Upper lobe of right lung (tissue), 1 donor: Measurements from ENCODE around the gene PIM1. TPM values are rescaled to one million over a fixed set of nuclear protein-coding genes. Genes with fewer than 3 reads are reported as not detected.
"Not testable (repeated sequence)": the region's sequence is repeated elsewhere in the genome, so short reads cannot be mapped to it uniquely, and the experiment has no call there.

Source experiments
- ATAC-seq: fragments of 200-7000 bp; cut with Tn5 transposase; one replicate; pipeline ENCODE4 v1.9.1; 2020; ENCODE audit warnings: mild to moderate bottlenecking, moderate library complexity
- DNase-seq: peaks from one replicate; pipeline ENCODE4 v3.0.0-alpha.2; 2020
- H3K27ac ChIP-seq: fragments of 200-600 bp; one replicate; pipeline ENCODE4 v1.8.0; 2022
- H3K27me3 ChIP-seq: fragments of 200-600 bp; one replicate; pipeline ENCODE4 v1.8.0; 2022; ENCODE audit warnings: mild to moderate bottlenecking
- H3K36me3 ChIP-seq: fragments of 200-600 bp; one replicate; pipeline ENCODE4 v1.8.0; 2022
- H3K4me1 ChIP-seq: fragments of 200-600 bp; one replicate; pipeline ENCODE4 v1.8.0; 2022
- H3K4me3 ChIP-seq: fragments of 200-600 bp; one replicate; pipeline ENCODE4 v1.8.0; 2022; ENCODE audit warnings: mild to moderate bottlenecking
- H3K9me3 ChIP-seq: fragments of 200-600 bp; one replicate; pipeline ENCODE4 v1.8.0; 2022
- CTCF ChIP-seq: fragments of 200-600 bp; IDR thresholded peaks from one replicate; pipeline ENCODE4 v1.8.0; 2022; ENCODE audit warnings: antibody characterized with exemption
- intact Hi-C: fragments of 100-400 bp; cut with DNase I; formaldehyde crosslinking; loops from one replicate; pipeline ENCODE4 v1.11.0; 2022
- total RNA-seq: library from RNA; stranded (reverse); fragmentation: NEBNext Ultra II Directional; extraction: Animal tissue kit (Norgen Biotek cat#: 25700); gene quantifications from one replicate; pipeline ENCODE4 v1.2.1, GENCODE V29; 2021
- donor health status: DM: no; HTN: yes; CAD: no; lungs with severe emphysema.

Gene PIM1
- total RNA-seq, 1 donor from 2014 or later: 55.3 TPM

GRCh38 chr6:37190159-37190535, 20.2 kb downstream of the PIM1 start:
- DNase-seq (no peak), ATAC-seq (no peak)
- Histone ChIP-seq H3K27ac (no peak overlapping the region), H3K9me3 (no peaks in the 10 kb centered on the region), H3K27me3 (no peaks in the 10 kb centered on the region), H3K4me1 (peaks cover 13% of the 10 kb centered on the region), H3K4me3 (no peak overlapping the region), H3K36me3 (no peaks in the 10 kb centered on the region)
- TF ChIP-seq CTCF: no peak
- intact Hi-C loops: no loop called here

GRCh38 chr6:37192666-37193065, 22.7 kb downstream of the PIM1 start:
- no peak for TF ChIP-seq CTCF
- Histone ChIP-seq H3K4me3 (no peak overlapping the region), H3K9me3 (no peaks in the 10 kb centered on the region), H3K4me1 (peaks cover 7% of the 10 kb centered on the region), H3K36me3 (no peaks in the 10 kb centered on the region), H3K27me3 (no peaks in the 10 kb centered on the region), H3K27ac (no peak overlapping the region)
- ATAC-seq (no peak), DNase-seq (no peak)
- intact Hi-C loops: no loop called here

- intact Hi-C loops, H3K4me1 ChIP-seq, H3K27ac ChIP-seq, H3K36me3 ChIP-seq, H3K4me3 ChIP-seq, H3K27me3 ChIP-seq, H3K9me3 ChIP-seq, ATAC-seq, DNase-seq: not testable (repeated sequence)
Measured at GRCh38 chr6:37194886-37195285, 24.9 kb downstream of the PIM1 start.

GRCh38 chr6:37196451-37196850, 26.5 kb downstream of the PIM1 start:
- DNase-seq, H3K4me3 ChIP-seq, H3K36me3 ChIP-seq, H3K4me1 ChIP-seq, H3K9me3 ChIP-seq, intact Hi-C loops, H3K27ac ChIP-seq, ATAC-seq, H3K27me3 ChIP-seq: not testable (repeated sequence)

GRCh38 chr6:37200085-37200484, 30.1 kb downstream of the PIM1 start:
- Histone ChIP-seq H3K4me1 (peaks cover 1% of the 10 kb centered on the region), H3K4me3 (no peak overlapping the region), H3K36me3 (no peaks in the 10 kb centered on the region), H3K27ac (no peak overlapping the region), H3K9me3 (no peaks in the 10 kb centered on the region), H3K27me3 (no peaks in the 10 kb centered on the region)
- intact Hi-C loops: loop anchor here (10.0 kb wide), 1 partner anchor 175 kb away; no protein-coding TSS in a partner anchor
- TF ChIP-seq CTCF: no peak
- no peak for ATAC-seq
- DNase-seq: no peak

GRCh38 chr6:37201726-37202125, 31.8 kb downstream of the PIM1 start:
- H3K36me3 ChIP-seq: no peaks in the 10 kb centered on the region
- no peak for DNase-seq
- no peak overlapping the region for H3K4me3 ChIP-seq
- peaks cover 9% of the 10 kb centered on the region for H3K4me1 ChIP-seq
- no peaks in the 10 kb centered on the region for H3K27me3 ChIP-seq
- no peak for ATAC-seq
- intact Hi-C loops: loop anchor here (10.0 kb wide), 1 partner anchor 177 kb away; no protein-coding TSS in a partner anchor
- H3K27ac ChIP-seq: no peak overlapping the region
- no peak for TF ChIP-seq CTCF
- no peaks in the 10 kb centered on the region for H3K9me3 ChIP-seq

- Histone ChIP-seq H3K27me3 (no peaks in the 10 kb centered on the region), H3K4me3 (no peak overlapping the region), H3K4me1 (peaks cover 14% of the 10 kb centered on the region), H3K27ac (no peak overlapping the region), H3K9me3 (no peaks in the 10 kb centered on the region), H3K36me3 (no peaks in the 10 kb centered on the region)
- intact Hi-C loops: loop anchor here (10.0 kb wide), 1 partner anchor 178 kb away; no protein-coding TSS in a partner anchor
- TF ChIP-seq CTCF: no peak
- DNase-seq: no peak
- ATAC-seq: no peak
Measured at GRCh38 chr6:37202788-37203491, 33.0 kb downstream of the PIM1 start.
